Left ventricle myocardium inferior (tissue), 1 donor: ENCODE results near the gene THAP11. TPM values are rescaled to one million over a fixed set of nuclear protein-coding genes. Genes with fewer than 3 reads are reported as not detected.

Experiments
- DNase-seq: peaks from one replicate; pipeline ENCODE4 v3.0.0-alpha.2; 2020
- H3K27ac ChIP-seq: fragments of 200-600 bp; replicated peaks from 2 replicates; pipeline ENCODE4 v1.8.0; 2021
- H3K27me3 ChIP-seq: fragments of 200-600 bp; 2 replicates; pipeline ENCODE4 v1.8.0; 2021; ENCODE audit warnings: low read depth
- H3K36me3 ChIP-seq: fragments of 200-600 bp; 2 replicates; pipeline ENCODE4 v1.8.0; 2021
- H3K4me1 ChIP-seq: fragments of 200-600 bp; 2 replicates; pipeline ENCODE4 v1.8.0; 2021
- H3K4me3 ChIP-seq: fragments of 200-600 bp; 2 replicates; pipeline ENCODE4 v1.8.0; 2021; ENCODE audit warnings: mild to moderate bottlenecking, moderate library complexity
- H3K9me3 ChIP-seq: fragments of 200-600 bp; replicated peaks from 2 replicates; pipeline ENCODE4 v1.8.0; 2021
- CTCF ChIP-seq: fragments of 200-600 bp; IDR thresholded peaks from 2 replicates; pipeline ENCODE4 v1.8.0; 2021; ENCODE audit warnings: antibody characterized with exemption, mild to moderate bottlenecking, borderline replicate concordance
- intact Hi-C: fragments of 100-400 bp; cut with micrococcal nuclease; formaldehyde crosslinking; loops from one replicate; pipeline ENCODE4 v1.11.0; 2022
- total RNA-seq: library from RNA; stranded (reverse); fragmentation: NEBNext Ultra II Directional; extraction: Animal tissue kit (Norgen Biotek cat#: 25700); gene quantifications from one replicate; pipeline ENCODE4 v1.2.1, GENCODE V29; 2021
- donor health status: DM: no; HTN: yes; CAD: no; lungs with severe emphysema.

THAP11 gene
- total RNA-seq, 1 donor from 2014 or later, result 31.4 TPM

- H3K36me3 ChIP-seq, result peaks cover 4% of the 10 kb centered on the region
- no peak for TF ChIP-seq CTCF
- H3K27ac ChIP-seq, result peak overlapping the region; percentile 99
- no peaks in the 10 kb centered on the region for H3K27me3 ChIP-seq
- H3K9me3 ChIP-seq, result no peaks in the 10 kb centered on the region
- H3K4me1 ChIP-seq, result peaks cover 76% of the 10 kb centered on the region
- peak overlapping the region; percentile 82 for H3K4me3 ChIP-seq
- DNase-seq, result no peak
- intact Hi-C loops, result no loop called here
Observed at GRCh38 chr16:67846063-67846319, 3.9 kb downstream of the THAP11 start.

GRCh38 chr16:67846320-67847063 is 4.4 kb downstream of the THAP11 start, which contains the start of gene NUTF2:
NUTF2 (plus strand) TSS chr16:67846933; CDS start chr16:67865131, 18,198 bp downstream.
- Histone ChIP-seq H3K4me3 (peak within 1 kb of the TSS; percentile 82), H3K27me3 (no peaks in the 10 kb centered on the region), H3K4me1 (peaks cover 71% of the 10 kb centered on the region), H3K36me3 (peaks cover 4% of the 10 kb centered on the region), H3K9me3 (no peaks in the 10 kb centered on the region), H3K27ac (peak within 1 kb of the TSS; percentile 99)
- no peak for TF ChIP-seq CTCF
- intact Hi-C loops, result no loop called here
- DNase-seq, result peak; percentile 97

GRCh38 chr16:67847064-67847861 is 5.1 kb downstream of the THAP11 start, which contains the start of gene CENPT:
CENPT (minus strand) TSS chr16:67847693; CDS start chr16:67833859, 13,834 bp downstream.
- Histone ChIP-seq H3K4me1 (peaks cover 69% of the 10 kb centered on the region), H3K27me3 (no peaks in the 10 kb centered on the region), H3K36me3 (peaks cover 4% of the 10 kb centered on the region), H3K9me3 (no peaks in the 10 kb centered on the region), H3K4me3 (peak within 1 kb of the TSS; percentile 82), H3K27ac (peak within 1 kb of the TSS; percentile 99)
- intact Hi-C loops, result no loop called here
- peak; percentile 68 for DNase-seq
- TF ChIP-seq CTCF, result no peak

GRCh38 chr16:67848118-67848517 is 6.0 kb downstream of the THAP11 start:
- peak overlapping the region; percentile 99 for H3K27ac ChIP-seq
- H3K9me3 ChIP-seq, result no peaks in the 10 kb centered on the region
- intact Hi-C loops, result no loop called here
- peak overlapping the region; percentile 82 for H3K4me3 ChIP-seq
- peaks cover 62% of the 10 kb centered on the region for H3K4me1 ChIP-seq
- H3K27me3 ChIP-seq, result no peaks in the 10 kb centered on the region
- peaks cover 4% of the 10 kb centered on the region for H3K36me3 ChIP-seq
- no peak for DNase-seq
- TF ChIP-seq CTCF, result no peak

GRCh38 chr16:67853670-67854069 is 11.6 kb downstream of the THAP11 start:
- no peak for DNase-seq
- TF ChIP-seq CTCF, result no peak
- H3K9me3 ChIP-seq, result no peaks in the 10 kb centered on the region
- H3K27me3 ChIP-seq, result no peaks in the 10 kb centered on the region
- H3K4me1 ChIP-seq, result peaks cover 55% of the 10 kb centered on the region
- H3K4me3 ChIP-seq, result no peak overlapping the region
- intact Hi-C loops, result no loop called here
- no peaks in the 10 kb centered on the region for H3K36me3 ChIP-seq
- H3K27ac ChIP-seq, result no peak overlapping the region
